NB4 (cell line): ENCODE measurements around the gene OTUB1.

Source experiments
- CTCF ChIP-seq: IDR thresholded peaks from one replicate; pipeline ENCODE4 v1.5.1; 2012; ENCODE audit warnings: low read depth, low read length
- MAX ChIP-seq: IDR thresholded peaks from 2 replicates; pipeline ENCODE4 v1.6.1; 2011; ENCODE audit warnings: low read depth, low read length
- MYC ChIP-seq: IDR thresholded peaks from 2 replicates; pipeline ENCODE4 v1.6.1; 2011; ENCODE audit warnings: low read depth, low read length
- POLR2A ChIP-seq: IDR thresholded peaks from 2 replicates; pipeline ENCODE4 v1.6.1; 2011; ENCODE audit warnings: mild to moderate bottlenecking; ENCODE audit not compliant: insufficient read length; ENCODE audit errors: extremely low read depth

- TF ChIP-seq CTCF (no peak), POLR2A (no peak), MAX (no peak), MYC (no peak)
Observed at GRCh38 chr11:64039012-64039665, 52.9 kb downstream of the OTUB1 start.
